H9 (cell line): Measurements from ENCODE around the gene SLCO3A1. TPM values are rescaled to one million over a fixed set of nuclear protein-coding genes. Genes with fewer than 3 reads are reported as not detected.

Experiments used
- DNase-seq: peaks from one replicate; pipeline ENCODE4 v3.0.0-alpha.2; 2017
- H2AFZ ChIP-seq: one replicate; pipeline ENCODE4 v1.6.1; 2013; ENCODE audit warnings: mild to moderate bottlenecking, low read length, control low read depth, moderate library complexity
- H2AK5ac ChIP-seq: 2 replicates; pipeline ENCODE4 v1.6.1; 2013; ENCODE audit warnings: low read length, control low read depth, mixed read lengths; ENCODE audit not compliant: insufficient read length
- H2BK120ac ChIP-seq: one replicate; pipeline ENCODE4 v1.6.1; 2013; ENCODE audit warnings: low read depth, mild to moderate bottlenecking, low read length, control low read depth, inconsistent platforms; ENCODE audit not compliant: poor library complexity, severe bottlenecking
- H2BK12ac ChIP-seq: 2 replicates; pipeline ENCODE4 v1.6.1; 2013; ENCODE audit warnings: low read length, control low read depth, mixed read lengths, low read depth; ENCODE audit not compliant: insufficient read length
- H2BK15ac ChIP-seq: 2 replicates; pipeline ENCODE4 v1.6.1; 2013; ENCODE audit warnings: low read depth, low read length, control low read depth
- H2BK20ac ChIP-seq: one replicate; pipeline ENCODE4 v1.6.1; 2013; ENCODE audit warnings: low read depth, mild to moderate bottlenecking, low read length, control low read depth, inconsistent platforms; ENCODE audit not compliant: poor library complexity, severe bottlenecking
- H2BK5ac ChIP-seq: 2 replicates; pipeline ENCODE4 v1.6.1; 2013; ENCODE audit warnings: low read length, control low read depth, mixed read lengths; ENCODE audit not compliant: insufficient read length
- H3K14ac ChIP-seq: 2 replicates; pipeline ENCODE4 v1.6.1; 2013; ENCODE audit warnings: low read length, control low read depth; ENCODE audit not compliant: insufficient read depth
- H3K18ac ChIP-seq: 2 replicates; pipeline ENCODE4 v1.6.1; 2013; ENCODE audit warnings: low read depth, mild to moderate bottlenecking, mixed read lengths, low read length, control low read depth; ENCODE audit not compliant: insufficient read length
- H3K23ac ChIP-seq: 2 replicates; pipeline ENCODE4 v1.6.1; 2013; ENCODE audit warnings: low read length, control low read depth, mixed read lengths, low read depth; ENCODE audit not compliant: insufficient read length
- H3K23me2 ChIP-seq: 2 replicates; pipeline ENCODE4 v1.6.1; 2013; ENCODE audit warnings: low read depth, mild to moderate bottlenecking, mixed read lengths, low read length, control low read depth; ENCODE audit not compliant: insufficient read length, poor library complexity, severe bottlenecking
- H3K27ac ChIP-seq: 2 replicates; pipeline ENCODE4 v1.5.1; 2013; ENCODE audit warnings: low read length, control low read depth, mixed read lengths, low read depth; ENCODE audit not compliant: insufficient read length
- H3K27me3 ChIP-seq: 2 replicates; pipeline ENCODE4 v1.6.1; 2013; ENCODE audit warnings: low read length, control low read depth, inconsistent platforms; ENCODE audit not compliant: insufficient read depth
- H3K4ac ChIP-seq: 2 replicates; pipeline ENCODE4 v1.6.1; 2013; ENCODE audit warnings: low read depth, mild to moderate bottlenecking, control low read depth, inconsistent platforms, low read length, moderate library complexity
- H3K4me1 ChIP-seq: 2 replicates; pipeline ENCODE4 v1.6.1; 2013; ENCODE audit warnings: low read length, control low read depth, inconsistent platforms; ENCODE audit not compliant: insufficient read depth
- H3K4me2 ChIP-seq: 2 replicates; pipeline ENCODE4 v1.6.1; 2013; ENCODE audit warnings: low read length, control low read depth, mixed read lengths; ENCODE audit not compliant: insufficient read length, insufficient read depth
- H3K56ac ChIP-seq: 2 replicates; pipeline ENCODE4 v1.6.1; 2013; ENCODE audit warnings: low read depth, mild to moderate bottlenecking, mixed read lengths, low read length, control low read depth; ENCODE audit not compliant: insufficient read length
- H3K79me1 ChIP-seq: 2 replicates; pipeline ENCODE4 v1.6.1; 2013; ENCODE audit warnings: low read depth, mild to moderate bottlenecking, moderate library complexity, low read length, control low read depth, inconsistent platforms; ENCODE audit not compliant: insufficient read depth, poor library complexity, severe bottlenecking
- H3K79me2 ChIP-seq: 2 replicates; pipeline ENCODE4 v1.6.1; 2013; ENCODE audit warnings: low read length, control low read depth, inconsistent platforms; ENCODE audit not compliant: insufficient read depth
- H3K9ac ChIP-seq: 2 replicates; pipeline ENCODE4 v1.6.1; 2013; ENCODE audit warnings: low read length, control low read depth, mixed read lengths; ENCODE audit not compliant: insufficient read length; ENCODE audit errors: extremely low read depth
- H3K9me3 ChIP-seq: one replicate; pipeline ENCODE4 v1.6.1; 2013; ENCODE audit warnings: low read depth, low read length, inconsistent platforms; ENCODE audit not compliant: control insufficient read depth
- H3T11ph ChIP-seq: one replicate; pipeline ENCODE4 v1.6.1; 2013; ENCODE audit warnings: mild to moderate bottlenecking, low read length, control low read depth, inconsistent platforms
- H4K20me1 ChIP-seq: one replicate; pipeline ENCODE4 v1.6.1; 2013; ENCODE audit not compliant: control insufficient read depth, insufficient read length, insufficient read depth
- H4K5ac ChIP-seq: 2 replicates; pipeline ENCODE4 v1.6.1; 2013; ENCODE audit warnings: low read depth, mild to moderate bottlenecking, mixed read lengths, low read length, control low read depth; ENCODE audit not compliant: insufficient read length
- H4K8ac ChIP-seq: replicated peaks from 2 replicates; pipeline ENCODE4 v1.6.1; 2013; ENCODE audit warnings: low read length, control low read depth, mixed read lengths, low read depth; ENCODE audit not compliant: insufficient read length
- H4K91ac ChIP-seq: 2 replicates; pipeline ENCODE4 v1.6.1; 2013; ENCODE audit warnings: low read depth, mild to moderate bottlenecking, moderate library complexity, mixed read lengths, low read length, control low read depth; ENCODE audit not compliant: insufficient read length
- H3K27ac Mint-ChIP-seq, 3 experiments: 2 replicates in 2 of 3; 3 replicates in 1 of 3; pipeline ENCODE4 v1.8.0; 2020 to 2021; ENCODE audit warnings: mixed read lengths in 3 of 3, mild to moderate bottlenecking in 1 of 3, moderate library complexity in 1 of 3
- H3K27me3 Mint-ChIP-seq: 2 replicates; pipeline ENCODE4 v1.8.0; 2021; ENCODE audit warnings: low read depth, mild to moderate bottlenecking, moderate library complexity, mixed read lengths
- H3K36me3 Mint-ChIP-seq, 3 experiments: 2 replicates in 2 of 3; 3 replicates in 1 of 3; pipeline ENCODE4 v1.8.0; 2020 to 2021; ENCODE audit warnings: low read depth in 3 of 3, mixed read lengths in 3 of 3; ENCODE audit not compliant: insufficient read depth in 1 of 3
- H3K4me1 Mint-ChIP-seq, 2 experiments: 2 replicates each; pipeline ENCODE4 v1.8.0; 2020; ENCODE audit warnings: mixed read lengths in 2 of 2
- H3K4me3 Mint-ChIP-seq, 2 experiments: 2 replicates in 1 of 2; 3 replicates in 1 of 2; pipeline ENCODE4 v1.8.0; 2020 to 2021; ENCODE audit warnings: mild to moderate bottlenecking in 2 of 2, mixed read lengths in 2 of 2, moderate library complexity in 1 of 2
- H3K9me3 Mint-ChIP-seq, 2 experiments: 2 replicates in 1 of 2; 3 replicates in 1 of 2; pipeline ENCODE4 v1.8.0; 2020; ENCODE audit warnings: mild to moderate bottlenecking in 2 of 2, mixed read lengths in 2 of 2, moderate library complexity in 1 of 2
- CTCF ChIP-seq: fragments of 200-600 bp; sonication (generic); conservative IDR thresholded peaks from 3 replicates; pipeline ENCODE4 v1.8.0; 2021; ENCODE audit warnings: antibody characterized with exemption, mild to moderate bottlenecking
- WGBS: extraction: QIAGEN DNeasy Blood & Tissue Kit; methylation state at CpG from one replicate; pipeline ENCODE4 v1.1.7; 2013; ENCODE audit warnings: missing lambda C conversion rate, low lambda C conversion rate, mixed read lengths; ENCODE audit not compliant: insufficient read length; ENCODE audit errors: extremely low coverage; 5-methylcytosine and 5-hydroxymethylcytosine counted together
- total RNA-seq: library from RNA; stranded (reverse); gene quantifications from 2 replicates; pipeline ENCODE4 v1.2.1, GENCODE V29; 2021

Gene SLCO3A1
- total RNA-seq, 1 experiment from 2014 or later = 9.4 TPM

DNA sequence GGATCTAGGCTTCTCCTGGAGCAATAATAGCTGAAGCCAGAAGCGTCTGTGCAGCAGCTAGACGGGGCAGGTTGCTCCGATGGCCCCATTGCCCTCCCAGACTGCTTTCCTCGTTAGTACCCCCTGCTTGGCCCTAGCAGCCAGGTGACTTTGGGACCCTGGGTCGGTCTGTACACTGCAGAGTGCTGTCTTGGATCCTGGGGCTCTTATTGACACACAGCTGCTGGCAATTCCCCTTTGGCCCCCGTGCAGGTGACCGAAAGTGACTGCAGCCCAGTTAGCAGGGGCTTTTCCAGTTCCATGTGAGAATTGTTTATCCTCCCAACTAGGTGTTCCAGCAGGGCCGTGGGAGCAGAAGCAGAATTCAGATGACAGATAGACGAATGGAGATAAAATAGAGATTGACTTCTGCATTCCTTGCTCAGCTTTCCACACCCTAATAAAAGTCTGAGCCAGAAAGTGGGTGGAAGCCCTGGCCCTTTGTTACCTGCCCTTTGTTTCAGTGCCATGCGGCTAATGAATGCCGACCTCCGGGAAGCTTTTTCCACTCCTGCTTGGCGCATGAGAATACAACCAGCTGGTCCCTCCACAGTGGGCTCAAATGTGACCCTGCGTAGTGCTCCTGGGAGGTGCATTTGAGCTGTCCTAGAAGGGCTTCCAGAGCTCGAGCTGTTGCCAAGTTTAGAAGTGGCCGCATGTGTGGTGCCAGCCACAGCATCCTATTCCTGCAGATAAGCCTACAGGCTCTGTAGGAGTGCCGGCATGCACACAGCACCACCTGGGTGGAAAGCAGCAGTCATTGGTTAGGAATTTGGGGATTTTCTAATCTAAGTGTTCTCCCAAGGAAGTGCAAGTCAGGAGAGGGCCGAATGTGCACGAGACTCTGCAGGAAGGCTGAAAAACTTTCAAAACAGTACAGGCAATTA is 94.4 kb downstream of the SLCO3A1 start:
- no peaks in the 10 kb centered on the region for H3K23me2 ChIP-seq
- no peaks in the 10 kb centered on the region for H4K20me1 ChIP-seq
- no peaks in the 10 kb centered on the region for H3K9me3 Mint-ChIP-seq
- H2BK5ac ChIP-seq = no peak overlapping the region
- H3K4me2 ChIP-seq = no peak overlapping the region
- no peak overlapping the region for H2BK20ac ChIP-seq
- peaks cover 0 to 4% (median 3%) of the 10 kb centered on the region in 3 experiments; a peak in 2 of 7 replicates for H3K36me3 Mint-ChIP-seq
- peak overlapping the region; percentile 15; the same call in 1 of the 2 replicates for H3K14ac ChIP-seq
- H3K27ac Mint-ChIP-seq = peak overlapping the region; percentile 95 to 97 (median 97)
- peaks cover 6% of the 10 kb centered on the region; the same call in 1 of the 2 replicates for H3K4me1 ChIP-seq
- H3K27me3 ChIP-seq = no peaks in the 10 kb centered on the region
- no peak overlapping the region for H2BK120ac ChIP-seq
- H3K9me3 ChIP-seq = no peaks in the 10 kb centered on the region
- H3K4me1 Mint-ChIP-seq = peaks cover 63 to 69% of the 10 kb centered on the region in 2 experiments
- no peak overlapping the region for H2BK15ac ChIP-seq
- peak overlapping the region; percentile 4 for H4K91ac ChIP-seq
- no peak overlapping the region for H2AK5ac ChIP-seq
- no peak overlapping the region for H4K8ac ChIP-seq
- H3K23ac ChIP-seq = no peak overlapping the region
- H3K18ac ChIP-seq = peak overlapping the region; percentile 55
- H3K27me3 Mint-ChIP-seq = no peaks in the 10 kb centered on the region
- no peaks in the 10 kb centered on the region; the same call in 1 of the 2 replicates for H3K79me2 ChIP-seq
- no peak overlapping the region for H2AFZ ChIP-seq
- H3K4me3 Mint-ChIP-seq = peak overlapping the region; percentile 15 to 54; a peak in 4 of 5 replicates
- DNase-seq = peak; percentile 67
- no peak overlapping the region for H3T11ph ChIP-seq
- WGBS = no CpG with 5 or more reads among the region's 19 CpGs
- no peak overlapping the region for H3K9ac ChIP-seq
- no peak overlapping the region for H3K56ac ChIP-seq
- no peak overlapping the region for H3K4ac ChIP-seq
- no peak overlapping the region for H4K5ac ChIP-seq
- no peak overlapping the region for H2BK12ac ChIP-seq
- no peak overlapping the region for H3K27ac ChIP-seq
- H3K79me1 ChIP-seq = peaks cover 3% of the 10 kb centered on the region
- no peak for TF ChIP-seq CTCF
